Myometrial cell (primary cell): ENCODE results near the gene LCTL. TPM values are rescaled to one million over a fixed set of nuclear protein-coding genes. Genes with fewer than 3 reads are reported as not detected.

Experiments
- total RNA-seq: library from RNA; depleted of rRNA; stranded (reverse); fragments of >200 nt; gene quantifications from 2 replicates; pipeline ENCODE4 v1.2.3, GENCODE V29; 2015

Gene LCTL
- 0.58 and 3.5 TPM in 2 replicates for total RNA-seq

GRCh38 chr15:66565741-66566144 is at the start of gene LCTL:
Gene LCTL (minus strand): TSS chr15:66565998. CDS start chr15:66565365, 633 bp downstream.

GRCh38 chr15:66504563-66505429 is 61.0 kb downstream of the LCTL start, which contains the start of the genes RPL4 and ZWILCH:
Gene RPL4 (minus strand): TSS chr15:66504855. CDS start chr15:66504790, 65 bp downstream.
Gene ZWILCH (plus strand): TSS chr15:66505326. CDS start chr15:66505339, 13 bp downstream.

Other genes starting within 250 kb of the LCTL start
- gene TIPIN, start 209.3 kb downstream of the LCTL start, total RNA-seq: 5.8 and 10.1 TPM in 2 replicates
- gene MAP2K1, start 179.1 kb downstream of the LCTL start, total RNA-seq: 33.4 and 34.0 TPM in 2 replicates
- gene SNAPC5, start 68.2 kb downstream of the LCTL start, total RNA-seq: 14.7 and 17.0 TPM in 2 replicates
- 5,812 and 6,955 TPM in 2 replicates for gene RPL4, start 61.1 kb downstream of the LCTL start, total RNA-seq
- 26.5 and 35.1 TPM in 2 replicates for gene ZWILCH, start 60.7 kb downstream of the LCTL start, total RNA-seq
- 4.8 and 7.8 TPM in 2 replicates for gene SMAD6, start 136.2 kb upstream of the LCTL start, total RNA-seq